ENCODE measurements around the gene CAPN8.

GRCh38 chr1:223519116-223519515 lies 146.4 kb downstream of the CAPN8 start:
- no peak for TF ChIP-seq YY1 (IDR thresholded peaks at IDR 0.05; ENCODE audit: low read depth)
- TF ChIP-seq REST (IDR thresholded peaks at IDR 0.05; ENCODE audit: low read depth): no peak
- no peak for TF ChIP-seq EP300 (IDR thresholded peaks at IDR 0.05; ENCODE audit: borderline replicate concordance)
- no peak for TF ChIP-seq TEAD4 (IDR thresholded peaks at IDR 0.05)
- TF ChIP-seq TAF1 (IDR thresholded peaks at IDR 0.05; ENCODE audit: low read depth): no peak
- no peak for TF ChIP-seq NFIC (IDR thresholded peaks at IDR 0.05)
- TF ChIP-seq RAD21 (IDR thresholded peaks at IDR 0.05; ENCODE audit: low read depth): no peak
- no peak for TF ChIP-seq MAX (IDR thresholded peaks at IDR 0.05)
- TF ChIP-seq CEBPB (IDR thresholded peaks at IDR 0.05): no peak
- no peak for TF ChIP-seq TCF12 (IDR thresholded peaks at IDR 0.05; ENCODE audit: low read depth)
- TF ChIP-seq CREB1 (IDR thresholded peaks at IDR 0.05; ENCODE audit: low read depth): no peak
- TF ChIP-seq ZBTB7A (IDR thresholded peaks at IDR 0.05; ENCODE audit: low read depth): no peak

Measured in Ishikawa (cell line).